ENCODE results near the gene TBC1D3H.
"Not testable (repeated sequence)": the region's sequence is repeated elsewhere in the genome, so short reads cannot be mapped to it uniquely, and the experiment has no call there.

The TBC1D3H gene

DNA sequence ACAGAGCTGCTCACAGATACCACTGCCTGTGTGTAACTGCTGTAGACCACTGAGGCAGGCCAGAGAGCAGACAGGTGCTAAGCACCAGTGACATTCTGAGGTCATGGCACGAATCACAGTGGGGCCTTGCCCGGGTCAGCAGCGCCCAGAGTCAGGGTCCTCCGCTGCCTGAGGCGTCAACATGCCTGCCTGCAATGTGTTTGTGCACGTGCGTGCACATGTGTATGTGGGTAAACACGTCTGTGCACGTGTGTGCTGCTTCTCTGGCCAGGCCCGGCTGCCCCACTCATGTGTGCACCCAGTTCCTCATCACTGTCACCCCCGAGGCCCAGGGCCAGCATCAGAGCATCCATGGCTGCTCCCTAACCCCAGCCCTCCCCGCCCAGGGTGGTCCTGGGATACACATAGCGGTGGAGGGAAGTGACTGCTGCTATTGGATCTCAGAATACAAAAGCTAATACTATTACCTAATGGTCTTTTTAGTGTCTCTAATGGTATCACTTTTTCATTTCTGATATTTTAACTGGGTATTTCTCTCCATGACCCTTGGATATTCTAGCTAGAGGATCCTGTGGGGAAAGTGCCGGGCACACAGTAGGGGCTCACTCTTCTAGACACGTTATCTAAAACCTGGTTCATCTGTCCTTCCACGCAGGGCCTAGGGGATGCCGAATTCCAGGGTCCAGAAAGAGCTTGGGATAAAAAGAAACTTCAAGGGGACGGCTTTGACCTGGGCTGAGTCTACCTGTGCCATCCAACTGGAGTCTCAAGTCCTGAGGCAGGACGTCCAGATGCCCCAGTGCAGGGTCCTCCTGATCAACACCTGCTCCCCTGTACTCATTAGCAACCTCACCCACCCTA lies at the start of gene TBC1D3H:
Gene TBC1D3H, minus strand, starts transcription at position 51 of the 861 bp plus-strand sequence. CDS start 1,540 bp downstream, outside the sequence.
- DNase-seq (ENCODE audit: low read depth, low spot score); H3K27ac ChIP-seq: not testable (repeated sequence)

DNA sequence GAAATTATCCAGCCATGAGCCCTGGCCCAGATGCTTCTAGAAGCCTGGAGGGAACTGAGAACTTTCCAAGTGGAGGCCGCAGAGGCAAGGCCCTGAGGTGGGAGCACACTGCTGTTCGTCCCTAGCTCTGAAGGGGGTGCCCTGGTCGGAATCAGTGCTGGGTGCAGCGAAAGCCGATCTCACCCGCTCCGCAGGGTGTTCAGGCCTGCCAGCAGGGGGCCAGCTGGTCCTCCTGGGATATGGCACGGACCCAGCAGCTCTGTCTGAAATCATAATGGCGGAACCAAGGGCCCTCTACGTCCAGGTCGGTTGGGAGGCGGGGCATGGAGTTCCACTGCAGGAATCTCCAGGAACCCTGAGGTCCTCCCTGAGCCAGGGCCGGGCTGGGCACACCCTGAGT lies 40.7 kb upstream of the TBC1D3H start:
- DNase-seq (ENCODE audit: low read depth, low spot score); H3K27ac ChIP-seq: not testable (repeated sequence)

DNA sequence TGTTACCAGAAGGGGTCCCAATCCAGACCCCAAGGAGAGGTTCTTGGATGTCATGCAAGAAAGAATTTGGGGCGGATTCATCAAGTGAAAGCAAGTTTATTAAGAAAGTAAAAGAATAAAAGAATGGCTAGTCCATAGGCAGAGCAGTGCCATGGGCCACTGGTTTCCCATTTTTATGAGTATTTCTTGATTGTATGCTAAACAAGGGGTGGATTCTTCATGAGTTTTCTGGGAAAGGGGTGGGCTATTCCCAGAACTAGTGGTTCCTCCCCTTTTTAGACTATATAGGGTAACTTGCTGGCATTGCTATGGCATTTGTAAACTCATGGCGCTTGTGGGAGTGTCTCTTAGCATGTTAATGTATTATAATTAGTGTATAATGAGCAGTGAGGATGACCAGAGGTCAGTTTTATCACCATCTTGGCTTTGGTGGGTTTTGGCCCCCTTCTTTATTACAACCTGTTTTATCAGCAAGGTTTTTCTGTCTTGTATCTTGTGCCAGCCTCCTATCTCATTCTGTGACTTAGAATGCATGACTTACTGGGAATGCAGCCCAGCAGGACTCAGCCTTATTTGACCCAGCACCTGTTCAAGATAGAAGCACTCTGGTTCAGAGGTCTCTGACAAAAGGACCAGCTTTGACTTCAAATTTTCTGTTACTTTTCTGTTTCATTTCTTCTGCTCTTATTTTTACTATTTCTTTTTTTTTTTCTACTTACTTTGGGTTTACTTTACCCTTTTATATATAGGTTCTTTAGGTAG lies 27.1 kb upstream of the TBC1D3H start:
- DNase-seq (ENCODE audit: low read depth, low spot score): not testable (repeated sequence)

DNA sequence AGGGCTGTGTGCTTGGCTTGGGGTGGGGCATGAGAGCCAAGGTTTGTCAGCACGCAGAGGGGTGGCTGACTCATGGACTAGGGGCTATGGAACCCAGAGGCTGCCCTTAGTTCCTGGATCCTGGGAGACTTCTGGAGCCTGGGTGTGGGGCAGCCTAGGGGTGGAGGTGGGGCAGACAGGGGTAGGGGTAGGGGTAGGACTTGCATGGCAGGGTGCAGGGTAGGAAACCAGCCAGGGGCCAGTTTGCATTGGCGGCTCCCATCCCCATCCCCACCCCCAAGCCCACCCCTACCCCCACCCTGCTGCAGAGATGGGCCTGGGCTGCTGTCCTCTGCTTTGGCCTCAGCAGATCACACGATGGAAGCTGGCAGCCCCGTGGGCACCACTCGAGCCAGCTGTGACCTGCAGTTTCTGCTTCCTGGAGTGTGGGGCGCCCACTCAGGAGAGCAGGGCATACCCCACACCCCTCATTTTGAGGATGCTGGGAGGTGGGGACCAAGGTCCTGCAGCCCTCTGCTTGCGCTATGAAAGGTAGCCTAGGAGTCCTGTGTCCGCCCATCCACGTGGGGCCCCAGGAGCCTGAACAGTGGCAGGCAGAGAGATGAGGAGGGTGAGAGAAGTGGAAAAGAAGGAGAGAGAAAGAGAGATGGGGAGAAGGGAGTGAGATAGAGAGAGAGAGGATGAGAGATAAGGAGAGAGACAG lies 2.9 kb upstream of the TBC1D3H start:
- not testable (repeated sequence) for H3K27ac ChIP-seq; DNase-seq (ENCODE audit: low read depth, low spot score)

More for the DNA sequence above, 27.1 kb upstream of the TBC1D3H start:
- H3K27ac ChIP-seq: not testable (repeated sequence)

DNA sequence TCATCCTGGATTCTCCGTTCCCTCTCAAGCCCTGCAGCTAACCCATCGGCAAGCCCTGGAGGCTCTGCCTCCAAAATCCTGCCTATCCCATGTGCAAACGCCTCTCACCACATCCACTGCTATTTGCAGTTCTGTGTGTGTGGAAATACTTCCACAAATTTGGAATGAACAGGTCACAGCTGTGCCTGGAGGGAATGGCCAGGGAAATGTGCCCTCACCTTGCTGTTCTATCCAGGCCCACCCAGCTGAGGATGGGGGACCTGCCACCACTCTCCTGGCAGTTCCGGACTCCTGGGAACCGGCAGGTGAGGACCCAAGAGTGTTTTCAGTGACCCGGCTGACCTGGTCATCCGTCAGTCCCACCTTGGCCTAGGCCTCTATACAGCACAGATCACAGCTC lies 12.3 kb downstream of the TBC1D3H start:
- H3K27ac ChIP-seq; DNase-seq (ENCODE audit: low read depth, low spot score): not testable (repeated sequence)

DNA sequence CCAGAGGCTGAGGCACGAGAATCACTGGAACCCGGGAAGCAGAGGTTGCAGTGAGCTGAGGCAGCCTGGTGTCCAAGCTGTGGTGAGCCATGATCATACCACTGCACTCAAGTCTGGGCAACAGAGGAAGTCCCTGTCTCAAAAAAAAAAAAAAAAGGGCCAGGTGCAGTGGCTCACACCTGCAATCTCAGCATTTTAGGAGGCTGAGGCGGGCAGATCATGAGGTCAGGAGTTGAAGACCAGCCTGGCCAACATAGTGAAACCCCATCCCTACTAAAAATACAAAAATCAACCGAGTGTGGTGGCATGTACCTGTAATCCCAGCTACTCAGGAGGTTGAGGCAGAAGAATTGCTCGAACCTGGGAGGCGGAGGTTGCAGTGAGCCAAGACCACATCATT lies 25.7 kb downstream of the TBC1D3H start:
- not testable (repeated sequence) for DNase-seq (ENCODE audit: low read depth, low spot score); H3K27ac ChIP-seq
